NCI-H2227 treated with DMSO at 0.1 percent for 48 hours (cell line): Measurements from ENCODE around the gene C19orf53.
"Not testable (repeated sequence)": the region's sequence is repeated elsewhere in the genome, so short reads cannot be mapped to it uniquely, and the experiment has no call there.

ENCODE experiments used
- DNase-seq: peaks from one replicate; lab custom pipeline; 2025; lab: John Stamatoyannopoulos, UW

The C19orf53 gene

GRCh38 chr19:13764101-13764807, 10.0 kb upstream of the C19orf53 start, which contains the start of gene MRI1:
Gene MRI1, plus strand, starts transcription at chr19:13764522. Its CDS starts 67 bp downstream, at chr19:13764589.
- peak; percentile 54 for DNase-seq

GRCh38 chr19:13764821-13765394, 9.3 kb upstream of the C19orf53 start:
- no peak for DNase-seq

GRCh38 chr19:13765395-13766094, 8.7 kb upstream of the C19orf53 start:
- no peak for DNase-seq

DNA sequence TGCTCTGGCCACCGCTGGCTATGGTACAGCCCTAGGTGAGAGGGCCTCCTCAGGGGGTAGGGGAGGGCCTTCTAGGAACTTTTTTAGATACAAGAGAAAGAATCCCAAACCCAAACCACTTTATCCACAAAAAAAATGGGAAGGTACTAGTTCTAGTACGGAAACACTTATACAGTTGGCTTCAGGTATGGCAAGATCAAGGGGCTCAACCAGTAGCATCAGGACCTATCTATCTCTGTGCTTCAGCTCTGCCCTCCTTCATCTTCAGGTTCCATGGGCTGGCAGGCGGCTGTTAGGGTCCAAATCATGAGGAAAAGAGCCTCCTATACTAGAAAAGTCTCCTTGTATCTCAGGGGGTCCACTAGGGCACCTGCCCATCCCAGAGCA, 8.2 kb upstream of the C19orf53 start:
- DNase-seq: no peak

DNA sequence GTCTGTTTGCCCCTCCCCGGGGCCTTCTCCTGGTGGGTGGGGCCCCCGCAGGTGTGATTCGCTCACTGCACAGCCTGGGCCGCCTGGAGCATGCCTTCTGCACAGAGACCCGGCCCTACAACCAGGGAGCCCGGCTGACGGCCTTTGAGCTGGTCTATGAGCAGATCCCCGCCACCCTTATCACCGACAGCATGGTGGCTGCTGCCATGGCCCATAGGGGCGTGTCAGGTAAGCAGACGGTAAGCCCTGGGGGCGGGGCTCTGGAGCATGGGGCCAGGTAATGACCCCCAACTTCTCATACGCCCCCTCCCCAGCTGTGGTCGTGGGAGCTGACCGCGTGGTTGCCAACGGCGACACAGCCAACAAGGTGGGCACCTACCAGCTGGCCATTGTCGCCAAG, 5.7 kb upstream of the C19orf53 start:
- DNase-seq: no peak

DNA sequence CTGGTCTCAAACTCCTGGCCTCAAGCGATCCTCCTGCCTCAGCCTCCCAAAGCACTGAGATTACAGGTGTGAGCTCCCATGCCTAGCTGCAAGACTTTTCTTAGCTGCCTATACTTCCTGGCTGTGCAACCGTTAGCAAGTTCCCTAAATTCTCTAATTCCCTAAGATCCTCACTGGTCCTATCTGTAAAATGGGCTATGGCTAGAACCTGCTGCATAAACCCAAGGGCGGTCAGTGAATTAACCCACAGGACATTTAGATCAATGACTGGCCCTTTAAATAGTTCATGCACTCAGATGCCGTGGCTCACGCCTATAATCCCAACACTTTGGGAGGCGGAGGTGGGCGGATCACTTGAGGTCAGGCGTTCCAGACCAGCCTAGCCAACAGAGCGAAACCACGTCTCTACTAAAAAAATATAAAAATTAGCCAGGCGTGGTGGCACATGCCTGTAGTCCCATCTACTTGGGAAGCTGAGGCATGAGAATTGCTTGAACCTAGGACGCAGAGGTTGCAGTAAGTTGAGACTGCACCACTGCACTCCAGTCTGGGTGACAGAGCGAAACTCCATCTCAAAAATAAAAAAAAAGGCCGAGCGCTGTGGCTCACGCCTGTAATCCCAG, 4.1 kb upstream of the C19orf53 start:
- no peak for DNase-seq

GRCh38 chr19:13778398-13778797, 4.1 kb downstream of the C19orf53 start:
- DNase-seq: no peak

DNA sequence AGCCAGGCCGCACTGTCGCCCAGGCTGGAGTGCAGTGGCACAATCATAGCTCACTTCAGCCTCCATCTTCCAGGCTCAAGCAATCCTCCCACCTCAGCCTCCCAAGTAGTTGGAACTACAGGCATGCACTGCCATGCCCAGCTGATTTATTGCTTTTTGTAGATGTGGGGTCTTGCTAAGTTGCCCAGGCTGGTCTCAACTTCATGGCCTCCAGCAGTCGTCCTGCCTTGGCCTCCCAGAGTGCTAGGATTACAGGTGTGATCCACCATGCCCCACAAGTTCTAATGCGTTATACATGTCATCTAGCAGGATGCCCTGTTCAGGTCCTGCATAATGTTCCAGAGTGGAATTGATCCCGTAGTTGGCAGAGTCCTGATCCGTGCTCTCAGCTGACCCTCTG, 4.6 kb downstream of the C19orf53 start:
- DNase-seq: no peak

DNA sequence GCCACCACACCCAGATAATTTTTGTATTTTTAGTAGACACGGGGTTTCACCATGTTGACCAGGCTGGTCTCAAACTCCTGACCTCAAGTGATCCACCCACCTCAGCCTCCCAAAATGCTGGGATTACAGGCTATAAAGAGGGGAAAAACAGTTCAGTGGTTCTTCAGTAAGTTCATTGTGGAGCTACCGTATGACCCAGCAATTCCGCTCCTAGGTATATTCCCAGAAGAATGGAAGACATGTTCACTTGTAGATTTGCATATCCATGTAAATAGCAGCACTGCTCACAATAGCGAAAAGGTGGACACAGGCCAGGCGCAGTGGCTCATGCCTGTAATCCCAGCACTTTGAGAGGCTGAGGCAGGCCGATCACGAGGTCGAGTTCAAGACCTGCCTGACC, 5.5 kb downstream of the C19orf53 start:
- DNase-seq: not testable (repeated sequence)

DNA sequence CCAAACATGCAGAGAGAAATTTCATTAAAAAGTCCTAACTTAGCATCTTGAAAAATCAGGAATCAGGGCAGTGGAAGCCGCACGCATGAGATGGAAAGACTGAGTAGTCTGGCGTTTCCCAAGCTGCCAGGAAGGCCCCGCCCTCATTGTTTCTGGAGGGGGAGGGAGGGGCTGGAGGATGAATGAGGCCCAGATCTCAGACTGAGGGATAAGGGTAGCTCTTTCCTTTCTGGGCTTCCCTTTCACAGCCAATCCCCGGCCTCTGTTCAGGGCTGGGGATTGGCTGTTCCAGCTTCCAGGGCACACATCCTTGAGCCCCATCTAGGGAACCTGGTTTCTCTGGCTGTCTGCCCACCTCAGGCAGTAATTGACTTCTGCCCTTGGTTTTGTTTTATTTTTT, 7.3 kb downstream of the C19orf53 start:
- peak; percentile 48 for DNase-seq

DNA sequence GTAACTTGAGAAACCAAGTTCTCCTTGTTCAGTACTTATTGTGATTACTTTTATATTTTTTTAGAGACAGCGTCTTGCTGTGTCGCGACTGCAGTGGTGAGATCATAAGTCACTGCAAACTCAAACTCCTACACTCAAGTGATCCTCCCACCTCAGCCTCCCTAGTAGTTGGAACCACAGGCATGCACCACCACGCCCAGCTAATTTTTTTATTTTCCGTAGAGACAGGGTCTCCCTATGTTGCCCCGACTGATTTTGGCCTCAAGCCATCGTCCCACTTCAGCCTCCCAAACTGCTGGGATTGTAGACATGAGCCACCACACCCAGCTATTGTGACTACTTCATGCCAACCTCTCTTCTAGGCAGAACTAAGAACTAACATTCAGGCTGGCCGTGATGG, 8.3 kb downstream of the C19orf53 start:
- DNase-seq: no peak

DNA sequence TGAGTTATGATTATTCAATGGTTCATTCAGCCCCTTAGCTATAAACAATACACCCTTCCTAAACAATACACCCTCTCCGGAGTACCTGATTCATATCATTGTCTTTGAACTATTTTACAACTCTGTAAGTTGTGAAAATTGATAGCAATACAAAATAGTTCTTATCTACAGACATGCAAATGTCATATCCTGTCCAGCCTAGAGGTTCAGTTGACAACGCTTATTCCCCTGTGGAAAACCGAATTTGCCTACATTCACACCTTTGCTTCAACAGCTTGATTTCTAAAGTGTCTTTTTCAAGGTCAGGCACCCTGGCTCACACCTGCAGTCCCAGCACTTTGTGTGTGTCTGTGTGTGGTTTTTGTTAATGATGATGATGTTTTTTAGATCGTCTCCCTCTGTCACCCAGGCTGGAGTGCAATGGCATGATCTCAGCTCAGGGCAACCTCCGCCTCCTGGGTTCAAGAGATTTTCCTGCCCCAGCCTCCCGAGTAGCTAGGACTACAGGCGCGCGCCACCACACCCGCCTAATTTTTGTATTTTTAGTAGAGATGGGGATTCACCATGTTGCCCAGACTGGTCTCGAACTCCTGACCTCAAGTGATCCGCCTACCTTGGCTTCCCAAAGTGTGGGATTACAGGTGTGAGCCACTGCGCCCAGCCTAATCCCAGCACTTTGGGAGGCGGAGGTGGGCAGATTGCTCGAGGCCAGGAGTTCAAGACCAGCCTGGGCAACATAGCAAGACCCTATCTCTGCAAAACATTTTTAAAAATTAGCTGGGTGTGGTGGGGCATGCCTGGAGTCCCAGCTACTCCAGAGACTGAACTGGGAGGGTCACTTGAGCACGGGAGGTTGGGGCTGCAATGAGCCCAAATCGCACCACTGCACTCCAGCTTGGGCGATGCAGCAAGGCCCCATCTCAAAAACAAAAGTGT, 9.6 kb downstream of the C19orf53 start:
- no peak for DNase-seq

DNA sequence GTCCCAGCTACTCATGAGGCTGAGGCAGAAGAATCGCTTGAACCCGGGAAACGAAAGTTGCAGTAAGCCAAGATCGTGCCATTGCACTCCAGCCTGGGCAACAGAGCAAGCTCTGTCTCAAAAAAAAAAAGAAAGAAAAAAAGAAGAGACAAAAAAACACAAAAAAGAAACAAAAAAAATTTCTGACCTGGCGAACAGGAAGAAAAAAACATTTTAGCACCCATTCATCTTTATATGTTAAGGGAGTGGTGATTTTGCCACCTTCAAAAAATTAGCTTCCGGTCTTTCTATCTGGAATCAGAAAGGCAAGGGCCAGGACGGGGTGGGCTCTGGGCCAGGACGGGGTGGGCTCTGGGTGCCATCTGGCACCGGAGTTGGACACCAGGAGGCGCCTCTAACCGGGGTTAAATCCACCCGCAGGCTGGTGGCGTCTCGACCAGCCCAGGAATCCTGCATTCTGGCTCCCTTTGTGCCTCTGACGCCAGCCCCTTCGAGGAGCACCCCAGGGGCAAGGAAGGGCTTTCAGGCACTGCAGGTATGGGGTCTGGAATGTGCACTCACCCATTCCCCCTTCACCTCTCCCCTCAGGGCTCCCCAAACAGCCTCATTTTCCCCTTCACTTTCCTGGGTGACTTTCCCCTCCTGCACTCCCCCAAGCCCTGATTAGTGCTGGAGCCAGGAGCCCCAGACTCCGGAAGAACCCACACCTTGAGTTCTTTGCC, 10.6 kb downstream of the C19orf53 start:
- no peak for DNase-seq

- DNase-seq: no peak
These were observed 14.7 kb downstream of the C19orf53 start for GRCh38 chr19:13788991-13789390.

GRCh38 chr19:13790354-13790753, 16.1 kb downstream of the C19orf53 start:
- no peak for DNase-seq

DNA sequence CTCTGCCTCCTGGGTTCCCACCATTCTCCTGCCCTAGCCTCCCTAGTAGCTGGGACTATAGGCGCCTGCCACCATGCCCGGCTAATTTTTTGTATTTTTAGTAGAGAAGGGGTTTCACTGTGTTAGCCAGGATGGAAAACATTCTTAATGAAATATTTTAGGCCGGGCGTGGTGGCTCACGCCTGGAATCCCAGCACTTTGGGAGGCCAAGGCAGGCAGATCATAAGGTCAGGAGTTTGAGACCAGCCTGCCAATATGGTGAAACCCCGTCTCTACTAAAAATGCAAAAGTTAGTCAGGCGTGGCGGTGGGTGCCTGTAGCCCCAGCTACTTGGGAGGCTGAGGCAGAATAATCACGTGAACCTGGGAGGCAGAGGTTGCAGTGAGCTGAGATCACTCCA, 19.1 kb downstream of the C19orf53 start:
- DNase-seq: not testable (repeated sequence)

DNA sequence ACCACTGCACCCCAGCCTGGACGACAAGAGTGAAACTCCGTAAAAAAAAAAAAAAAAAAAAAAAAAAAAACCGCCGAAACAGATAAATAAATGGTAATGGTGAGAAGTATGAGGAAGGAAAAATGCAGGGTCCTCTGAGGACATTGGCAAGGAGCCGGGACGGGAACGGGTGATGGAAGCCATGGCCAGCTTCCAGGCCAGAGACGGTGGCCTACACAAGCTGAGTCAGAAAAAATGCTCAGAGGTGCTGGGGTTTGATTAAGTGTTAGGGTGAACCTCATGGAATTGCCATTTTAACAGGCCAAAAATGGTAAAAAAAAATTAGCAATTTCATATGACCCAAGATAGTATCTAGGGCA, 20.1 kb downstream of the C19orf53 start:
- DNase-seq: no peak

GRCh38 chr19:13794757-13795589, 20.7 kb downstream of the C19orf53 start, which contains the start of gene ZSWIM4:
Gene ZSWIM4, plus strand, starts transcription at chr19:13795443. Its CDS starts 206 bp downstream, at chr19:13795649.
- peak; percentile 95 for DNase-seq

GRCh38 chr19:13795595-13796300, 21.5 kb downstream of the C19orf53 start:
- no peak for DNase-seq
